GM12878 (cell line): ENCODE results near the gene LINGO1. TPM values are rescaled to one million over a fixed set of nuclear protein-coding genes. Genes with fewer than 3 reads are reported as not detected.

ENCODE experiments used
- ATAC-seq: fragments of 200-7000 bp; cut with Tn5 transposase; 3 replicates; pipeline ENCODE4 v1.9.1; 2020; ENCODE audit warnings: mild to moderate bottlenecking, moderate library complexity
- BruUV-seq: library from RNA; stranded (reverse); fragments of 400-500 nt; replicated peaks from 2 replicates; lab custom pipeline; 2021; lab: Mats Ljungman, UMichigan
- CTCF ChIA-PET: fragments of 300-600 bp; sonication (Branson Sonifier 250); formaldehyde crosslinking; extraction: SDS; loops from one replicate; lab custom pipeline; 2021; ENCODE audit warnings: inconsistent platforms; lab: Yijun Ruan, JAX
- POLR2A ChIA-PET: fragments of 350-600 bp; formaldehyde crosslinking; extraction: SDS; loops from one replicate; lab custom pipeline; 2021; ENCODE audit warnings: inconsistent platforms; lab: Charles Lee
- RAD21 ChIA-PET: fragments of 300-600 bp; sonication (Branson Sonifier 250); formaldehyde crosslinking; loops from one replicate; lab custom pipeline; 2023; ENCODE audit warnings: antibody characterized with exemption; ENCODE audit not compliant: unreplicated experiment; lab: Charles Lee
- SMC1A ChIA-PET: fragments of 300-600 bp; sonication (Branson Sonifier 250); formaldehyde crosslinking; loops from one replicate; lab custom pipeline; 2023; ENCODE audit not compliant: unreplicated experiment, uncharacterized antibody; lab: Charles Lee
- DNase-seq: peaks from one replicate; pipeline ENCODE4 v3.0.0-alpha.2; 2011; ENCODE audit warnings: low read depth, low spot score
- FAIRE-seq: peaks from 3 replicates; lab custom pipeline; 2011; peaks lifted over from hg19 to GRCh38; lab: Jason Lieb, UNC
- H2AFZ ChIP-seq: 2 replicates; pipeline ENCODE4 v1.6.0; 2011; ENCODE audit warnings: low read depth, low read length, control low read depth; ENCODE audit not compliant: control insufficient read depth
- H3K27ac ChIP-seq: 2 replicates; pipeline ENCODE4 v1.5.1; 2011; ENCODE audit warnings: control low read depth; ENCODE audit not compliant: control insufficient read depth, insufficient read depth
- H3K27me3 ChIP-seq, 2 experiments: replicated peaks in 1 of 2; 2 replicates each; pipeline versions ENCODE4 v1.6.0 to v1.6.1; 2011; ENCODE audit warnings: low read length in 1 of 2; ENCODE audit not compliant: control insufficient read depth in 2 of 2, insufficient read depth in 2 of 2
- H3K36me3 ChIP-seq, 2 experiments: 2 replicates each; pipeline ENCODE4 v1.5.1; 2011; ENCODE audit warnings: low read length in 1 of 2; ENCODE audit not compliant: control insufficient read depth in 2 of 2, insufficient read depth in 2 of 2
- H3K4me1 ChIP-seq: 2 replicates; pipeline ENCODE4 v1.6.1; 2011; ENCODE audit warnings: mild to moderate bottlenecking, low read length, moderate library complexity, mixed read lengths; ENCODE audit not compliant: control insufficient read depth, insufficient read depth
- H3K4me2 ChIP-seq: 2 replicates; pipeline ENCODE4 v1.6.0; 2011; ENCODE audit warnings: control low read depth; ENCODE audit not compliant: control insufficient read depth, insufficient read depth
- H3K4me3 ChIP-seq: fragments of 200-600 bp; sonication (generic); 2 replicates; pipeline ENCODE4 v1.5.1; 2016
- H3K79me2 ChIP-seq: 2 replicates; pipeline ENCODE4 v1.6.0; 2011; ENCODE audit warnings: low read length; ENCODE audit not compliant: control insufficient read depth, insufficient read depth
- H3K9ac ChIP-seq: 2 replicates; pipeline ENCODE4 v1.8.0; 2011; ENCODE audit warnings: low read length, control low read depth, mixed read lengths; ENCODE audit not compliant: control insufficient read depth, insufficient read depth
- H3K9me3 ChIP-seq: replicated peaks from 3 replicates; pipeline ENCODE4 v1.5.1; 2011; ENCODE audit warnings: mild to moderate bottlenecking, low read length; ENCODE audit not compliant: control insufficient read depth, insufficient read depth
- H4K20me1 ChIP-seq: 2 replicates; pipeline ENCODE4 v1.6.0; 2011; ENCODE audit not compliant: control insufficient read depth, insufficient read depth
- CUX1 ChIP-seq: IDR thresholded peaks from 2 replicates; pipeline ENCODE4 v1.6.1; 2012; ENCODE audit warnings: improper control_type of control experiment, low read depth, low read length; ENCODE audit not compliant: insufficient replicate concordance
- HDGF ChIP-seq: fragments of 450-650 bp; IDR thresholded peaks from 2 replicates; pipeline ENCODE4 v1.6.1; 2016; ENCODE audit warnings: antibody characterized with exemption
- NFIC ChIP-seq: IDR thresholded peaks from 2 replicates; pipeline ENCODE4 v1.6.1; 2012; ENCODE audit warnings: low read depth, mild to moderate bottlenecking, inconsistent platforms, low read length, moderate library complexity
- NR2F1 ChIP-seq: fragments of 450-650 bp; conservative IDR thresholded peaks from 2 replicates; pipeline ENCODE4 v1.6.1; 2017; ENCODE audit warnings: mild to moderate bottlenecking
- POLR2AphosphoS2 ChIP-seq: IDR thresholded peaks from 2 replicates; pipeline ENCODE4 v1.6.1; 2011; ENCODE audit warnings: low read depth, mild to moderate bottlenecking, low read length, improper control_type of control experiment, moderate library complexity
- SIN3A ChIP-seq: IDR thresholded peaks from 2 replicates; pipeline ENCODE4 v1.6.1; 2012; ENCODE audit warnings: low read depth, low read length, improper control_type of control experiment
- SUPT20H ChIP-seq: IDR thresholded peaks from 2 replicates; pipeline ENCODE4 v1.6.1; 2011; ENCODE audit warnings: low read depth, mild to moderate bottlenecking, low read length, moderate library complexity, borderline replicate concordance; ENCODE audit not compliant: control insufficient read depth
- WGBS: methylation state at CpG from one replicate; pipeline ENCODE4 v1.1.6; 2016; ENCODE audit warnings: low lambda C conversion rate; ENCODE audit not compliant: insufficient replicate concordance, insufficient coverage; ENCODE audit errors: missing lambda C conversion rate; 5-methylcytosine and 5-hydroxymethylcytosine counted together
- in situ Hi-C: fragments of 300-500 bp; cut with MboI; formaldehyde crosslinking; loops from 9 replicates; pipeline ENCODE4 v1.14.3; 2018; ENCODE audit warnings: mixed read lengths
- intact Hi-C: fragments of 100-400 bp; cut with micrococcal nuclease; formaldehyde crosslinking; loops from one replicate; pipeline ENCODE4 v1.14.2; 2022; ENCODE audit not compliant: unreplicated experiment
- polyA plus RNA-seq, 11 experiments: library from polyadenylated mRNA; depleted of rRNA in 4 of 11; unstranded in 6 of 11; stranded (reverse) in 5 of 11; fragments of >200 nt; fragmentation: Nextera tagmentation in 4 of 11; fragmentation: Illumina TruSeq in 1 of 11; extraction: Ambion mirVana in 4 of 11; extraction: Trizol in 1 of 11; gene quantifications; 1 replicate in 1 of 11; 2 replicates in 10 of 11; pipeline versions ENCODE4 v1.2.1 to v1.2.3, GENCODE V29; 2011 to 2016; ENCODE audit warnings: inconsistent platforms in 2 of 11, missing spikeins in 2 of 11, low read depth in 1 of 11
- total RNA-seq, 4 experiments: library from RNA; depleted of rRNA in 3 of 4; stranded (reverse); fragments of >200 nt in 3 of 4; fragmentation: Illumina TruSeq in 1 of 4; extraction: Trizol in 1 of 4; gene quantifications; 2 replicates each; pipeline versions ENCODE4 v1.2.1 to v1.2.3, GENCODE V29; 2013 to 2021
- TF ChIP-seq, protein P1 (sequence below): fragments of 450-650 bp; IDR thresholded peaks from 2 replicates; pipeline ENCODE4 v1.6.1; 2018; ENCODE audit warnings: borderline replicate concordance, mild to moderate bottlenecking; ENCODE audit not compliant: partially characterized antibody

Gene LINGO1
- total and polyA plus RNA-seq, 10 of the 15 experiments (the other 5 are each of a cell fraction or from before 2014, with no cell fraction given): 0.04 to 3.9 (median 0.17) TPM; not detected in 6

DNA sequence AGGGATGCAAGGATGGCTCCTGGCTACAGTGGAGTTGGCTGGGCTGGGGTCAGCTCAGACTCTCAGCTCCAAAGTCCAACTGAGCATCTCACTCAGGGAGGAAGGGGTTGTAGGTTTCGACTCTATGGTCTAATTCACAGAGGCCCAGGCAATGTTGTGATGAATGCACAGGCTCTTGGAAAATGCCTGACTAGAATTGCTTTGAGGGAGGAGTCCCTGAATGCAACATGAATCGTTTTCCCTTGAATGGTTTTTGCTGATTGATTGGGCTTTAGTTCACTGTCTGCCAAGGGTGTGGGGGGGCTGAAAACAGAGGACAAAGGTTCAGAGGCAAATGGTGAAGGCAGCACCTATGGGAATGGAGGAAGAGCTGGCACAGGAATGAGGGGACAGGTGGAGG lies 48.6 kb upstream of the LINGO1 start:
- H4K20me1 ChIP-seq: no peaks in the 10 kb centered on the region
- H3K27ac ChIP-seq: no peak overlapping the region
- ChIA-PET RAD21 (no interaction called here), SMC1A (no interaction called here), POLR2A (no interaction called here), CTCF (no interaction called here)
- no TSS peak for BruUV-seq
- H3K4me2 ChIP-seq: no peak overlapping the region
- FAIRE-seq: no peak
- no peaks in the 10 kb centered on the region for H3K79me2 ChIP-seq
- H3K36me3 ChIP-seq: no peaks in the 10 kb centered on the region
- no peak overlapping the region for H3K9ac ChIP-seq
- H2AFZ ChIP-seq: no peak overlapping the region
- in situ Hi-C loops (no loop called here), intact Hi-C loops (no loop called here)
- TF ChIP-seq, protein P1, sequence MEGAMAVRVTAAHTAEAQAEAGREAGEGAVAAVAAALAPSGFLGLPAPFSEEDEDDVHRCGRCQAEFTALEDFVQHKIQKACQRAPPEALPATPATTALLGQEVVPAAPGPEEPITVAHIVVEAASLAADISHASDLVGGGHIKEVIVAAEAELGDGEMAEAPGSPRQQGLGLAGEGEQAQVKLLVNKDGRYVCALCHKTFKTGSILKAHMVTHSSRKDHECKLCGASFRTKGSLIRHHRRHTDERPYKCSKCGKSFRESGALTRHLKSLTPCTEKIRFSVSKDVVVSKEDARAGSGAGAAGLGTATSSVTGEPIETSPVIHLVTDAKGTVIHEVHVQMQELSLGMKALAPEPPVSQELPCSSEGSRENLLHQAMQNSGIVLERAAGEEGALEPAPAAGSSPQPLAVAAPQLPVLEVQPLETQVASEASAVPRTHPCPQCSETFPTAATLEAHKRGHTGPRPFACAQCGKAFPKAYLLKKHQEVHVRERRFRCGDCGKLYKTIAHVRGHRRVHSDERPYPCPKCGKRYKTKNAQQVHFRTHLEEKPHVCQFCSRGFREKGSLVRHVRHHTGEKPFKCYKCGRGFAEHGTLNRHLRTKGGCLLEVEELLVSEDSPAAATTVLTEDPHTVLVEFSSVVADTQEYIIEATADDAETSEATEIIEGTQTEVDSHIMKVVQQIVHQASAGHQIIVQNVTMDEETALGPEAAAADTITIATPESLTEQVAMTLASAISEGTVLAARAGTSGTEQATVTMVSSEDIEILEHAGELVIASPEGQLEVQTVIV: no peak
- TF ChIP-seq POLR2AphosphoS2 (no peak), SIN3A (no peak), CUX1 (no peak), SUPT20H (no peak), NFIC (no peak), NR2F1 (no peak), HDGF (no peak)
- ATAC-seq: no peak
- H3K9me3 ChIP-seq: no peaks in the 10 kb centered on the region
- H3K27me3 ChIP-seq: no peaks in the 10 kb centered on the region; a peak in 2 of 4 replicates
- DNase-seq: no peak
- no peak overlapping the region for H3K4me3 ChIP-seq
- no peaks in the 10 kb centered on the region for H3K4me1 ChIP-seq
- WGBS: 0% methylated on average over 2 of the region's 2 CpGs
